ENCODE measurements around the gene ENAH. TPM values are rescaled to one million over a fixed set of nuclear protein-coding genes. Genes with fewer than 3 reads are reported as not detected.
"Not testable (repeated sequence)": the region's sequence is repeated elsewhere in the genome, so short reads cannot be mapped to it uniquely, and the experiment has no call there.

Gene ENAH
- total RNA-seq, 1 experiment from 2014 or later = 420 TPM

GRCh38 chr1:225638853-225639252 is 14.1 kb downstream of the ENAH start:
- no peak for TF ChIP-seq CTCF (IDR thresholded peaks at IDR 0.05; ENCODE audit: unreplicated experiment)
- Mint-ChIP-seq H3K27ac (ENCODE audit: low read depth, unreplicated experiment) (peak overlapping the region; percentile 11), H3K4me1 (ENCODE audit: insufficient read depth, unreplicated experiment) (peaks cover 22% of the 10 kb centered on the region), H3K4me3 (ENCODE audit: unreplicated experiment) (no peak overlapping the region), H3K27me3 (ENCODE audit: insufficient read depth, unreplicated experiment) (no peaks in the 10 kb centered on the region), H3K9me3 (ENCODE audit: unreplicated experiment) (no peaks in the 10 kb centered on the region), H3K36me3 (ENCODE audit: insufficient read depth, unreplicated experiment) (peaks cover 42% of the 10 kb centered on the region)
- no TSS peak for BruUV-seq (replicated peaks)
- ChIA-PET POLR2A (interaction anchor here (0.7 to 8.7 kb wide), 7 partner anchors 10 to 98 kb away, joined by 3 to 50 read pairs (median 6); partner anchors contain the start of gene ENAH), CTCF (interaction anchor here (0.9 to 2.8 kb wide), 3 partner anchors 71 to 148 kb away, joined by 4 to 16 read pairs (median 4); no protein-coding TSS in a partner anchor)
- intact Hi-C loops (cut with micrococcal nuclease) = no loop called here
- DNase-seq (ENCODE audit: unreplicated experiment) = no peak

GRCh38 chr1:225637651-225638199 is 15.2 kb downstream of the ENAH start:
- peaks cover 36% of the 10 kb centered on the region for H3K36me3 Mint-ChIP-seq (ENCODE audit: insufficient read depth, unreplicated experiment)
- DNase-seq (ENCODE audit: unreplicated experiment) = no peak
- H3K4me1 Mint-ChIP-seq (ENCODE audit: insufficient read depth, unreplicated experiment) = peaks cover 16% of the 10 kb centered on the region
- intact Hi-C loops (cut with micrococcal nuclease) = no loop called here
- no TSS peak for BruUV-seq (replicated peaks)
- ChIA-PET POLR2A (interaction anchor here (0.6 to 8.7 kb wide), 10 partner anchors 8 to 362 kb away, joined by 3 to 50 read pairs (median 4); partner anchors contain the start of gene ENAH), CTCF (interaction anchor here (0.7 to 2.8 kb wide), 6 partner anchors 8 to 340 kb away, joined by 3 to 16 read pairs (median 4); no protein-coding TSS in a partner anchor)
- no peaks in the 10 kb centered on the region for H3K27me3 Mint-ChIP-seq (ENCODE audit: insufficient read depth, unreplicated experiment)
- H3K9me3 Mint-ChIP-seq (ENCODE audit: unreplicated experiment) = no peaks in the 10 kb centered on the region
- no peak overlapping the region for H3K27ac Mint-ChIP-seq (ENCODE audit: low read depth, unreplicated experiment)
- TF ChIP-seq CTCF (IDR thresholded peaks at IDR 0.05; ENCODE audit: unreplicated experiment) = no peak
- no peak overlapping the region for H3K4me3 Mint-ChIP-seq (ENCODE audit: unreplicated experiment)

GRCh38 chr1:225636992-225637391 is 15.9 kb downstream of the ENAH start:
- H3K27ac Mint-ChIP-seq (ENCODE audit: low read depth, unreplicated experiment); DNase-seq (ENCODE audit: unreplicated experiment); H3K9me3 Mint-ChIP-seq (ENCODE audit: unreplicated experiment); H3K27me3 Mint-ChIP-seq (ENCODE audit: insufficient read depth, unreplicated experiment); intact Hi-C loops (cut with micrococcal nuclease); H3K4me3 Mint-ChIP-seq (ENCODE audit: unreplicated experiment); BruUV-seq (replicated peaks): not testable (repeated sequence)
- Mint-ChIP-seq H3K4me1 (ENCODE audit: insufficient read depth, unreplicated experiment) (peaks cover 11% of the 10 kb centered on the region), H3K36me3 (ENCODE audit: insufficient read depth, unreplicated experiment) (peaks cover 31% of the 10 kb centered on the region)
- CTCF ChIA-PET = interaction anchor here (0.5 to 2.8 kb wide), 10 partner anchors 8 to 340 kb away, joined by 3 to 16 read pairs (median 4); no protein-coding TSS in a partner anchor
- POLR2A ChIA-PET = interaction anchor here (1.2 to 8.7 kb wide), 6 partner anchors 8 to 27 kb away, joined by 4 to 50 read pairs (median 10); partner anchors contain the start of gene ENAH

- H3K36me3 Mint-ChIP-seq (ENCODE audit: insufficient read depth, unreplicated experiment) = peaks cover 20% of the 10 kb centered on the region
- ChIA-PET CTCF (interaction anchor here (0.6 to 1.0 kb wide), 5 partner anchors 28 to 710 kb away, joined by 3 to 4 read pairs (median 3); no protein-coding TSS in a partner anchor), POLR2A (interaction anchor here (0.5 to 8.7 kb wide), 7 partner anchors 9 to 1915 kb away, joined by 3 to 50 read pairs (median 7); partner anchors contain the start of gene ENAH)
- no peak for TF ChIP-seq CTCF (IDR thresholded peaks at IDR 0.05; ENCODE audit: unreplicated experiment)
- no peak for DNase-seq (ENCODE audit: unreplicated experiment)
- no peaks in the 10 kb centered on the region for H3K27me3 Mint-ChIP-seq (ENCODE audit: insufficient read depth, unreplicated experiment)
- H3K4me3 Mint-ChIP-seq (ENCODE audit: unreplicated experiment) = no peak overlapping the region
- intact Hi-C loops (cut with micrococcal nuclease) = no loop called here
- no peaks in the 10 kb centered on the region for H3K9me3 Mint-ChIP-seq (ENCODE audit: unreplicated experiment)
- H3K4me1 Mint-ChIP-seq (ENCODE audit: insufficient read depth, unreplicated experiment) = peaks cover 10% of the 10 kb centered on the region
- no peak overlapping the region for H3K27ac Mint-ChIP-seq (ENCODE audit: low read depth, unreplicated experiment)
- BruUV-seq (replicated peaks) = no TSS peak
Measured at GRCh38 chr1:225635649-225636048, 17.3 kb downstream of the ENAH start.

- ChIA-PET CTCF (interaction anchor here (0.6 to 2.2 kb wide), 6 partner anchors 13 to 490 kb away, joined by 3 to 12 read pairs (median 4); no protein-coding TSS in a partner anchor), POLR2A (interaction anchor here (2.1 to 2.3 kb wide), 2 partner anchors 11 to 16 kb away, joined by 5 to 6 read pairs; no protein-coding TSS in a partner anchor)
- DNase-seq (ENCODE audit: unreplicated experiment); H3K27me3 Mint-ChIP-seq (ENCODE audit: insufficient read depth, unreplicated experiment); intact Hi-C loops (cut with micrococcal nuclease); BruUV-seq (replicated peaks); H3K4me1 Mint-ChIP-seq (ENCODE audit: insufficient read depth, unreplicated experiment); H3K4me3 Mint-ChIP-seq (ENCODE audit: unreplicated experiment); H3K9me3 Mint-ChIP-seq (ENCODE audit: unreplicated experiment); H3K27ac Mint-ChIP-seq (ENCODE audit: low read depth, unreplicated experiment): not testable (repeated sequence)
- peaks cover 14% of the 10 kb centered on the region for H3K36me3 Mint-ChIP-seq (ENCODE audit: insufficient read depth, unreplicated experiment)
Measured at GRCh38 chr1:225632836-225633235, 20.1 kb downstream of the ENAH start.

All from MCF 10A (cell line).